Hematopoietic multipotent progenitor cell treated with erythropoietin and hydrocortisone succinate and interleukin-3 and kit ligand, for 4 days (in vitro differentiated cells): ENCODE measurements around the gene SMPD3.
A peak's percentile ranks its signal among the peaks of the same experiment; 100 is the strongest.

Experiments
- DNase-seq: peaks from one replicate; pipeline ENCODE4 v3.0.0-alpha.2; 2015

The SMPD3 gene

DNA sequence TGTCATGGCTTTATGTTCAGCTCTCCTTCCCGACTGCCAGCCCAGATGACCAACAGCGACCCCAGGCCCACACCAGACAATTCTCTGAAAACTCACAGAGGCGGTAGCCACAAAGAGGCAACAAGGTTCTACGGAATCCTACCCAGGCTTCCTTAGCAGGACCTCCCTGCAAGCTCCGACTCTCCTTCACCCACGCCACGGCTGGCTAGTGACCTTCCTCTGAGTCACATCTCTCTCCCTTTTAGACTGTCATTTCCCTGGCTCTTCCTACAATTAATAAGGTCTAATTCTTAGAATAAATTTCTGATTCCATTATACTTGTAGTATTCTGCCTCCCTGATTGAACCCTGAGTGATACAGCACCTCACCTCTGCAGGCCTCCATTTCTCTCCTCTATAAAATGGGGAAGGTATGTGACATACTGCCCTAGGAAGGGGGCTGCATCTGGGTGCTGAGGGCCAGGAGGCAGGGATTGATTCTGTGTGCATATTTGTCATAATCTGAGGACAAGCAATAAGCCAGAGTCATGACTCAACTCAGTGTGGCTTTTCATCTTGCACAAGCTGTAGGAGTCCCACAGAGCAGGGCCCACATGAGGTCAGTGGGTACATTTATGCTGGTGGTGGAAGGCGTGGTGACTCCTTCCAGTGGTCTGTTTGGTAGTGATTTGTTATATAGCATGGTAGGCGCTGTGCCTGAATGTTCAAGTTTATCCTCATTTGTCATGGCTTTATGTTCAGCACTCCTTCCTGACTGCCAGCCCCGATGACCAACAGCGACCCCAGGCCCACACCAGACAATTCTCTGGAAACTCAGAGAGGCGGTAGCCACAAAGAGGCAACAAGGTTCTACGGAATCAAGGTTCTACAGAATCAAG is 46.2 kb downstream of the SMPD3 start:
- DNase-seq = peak; percentile 20

DNA sequence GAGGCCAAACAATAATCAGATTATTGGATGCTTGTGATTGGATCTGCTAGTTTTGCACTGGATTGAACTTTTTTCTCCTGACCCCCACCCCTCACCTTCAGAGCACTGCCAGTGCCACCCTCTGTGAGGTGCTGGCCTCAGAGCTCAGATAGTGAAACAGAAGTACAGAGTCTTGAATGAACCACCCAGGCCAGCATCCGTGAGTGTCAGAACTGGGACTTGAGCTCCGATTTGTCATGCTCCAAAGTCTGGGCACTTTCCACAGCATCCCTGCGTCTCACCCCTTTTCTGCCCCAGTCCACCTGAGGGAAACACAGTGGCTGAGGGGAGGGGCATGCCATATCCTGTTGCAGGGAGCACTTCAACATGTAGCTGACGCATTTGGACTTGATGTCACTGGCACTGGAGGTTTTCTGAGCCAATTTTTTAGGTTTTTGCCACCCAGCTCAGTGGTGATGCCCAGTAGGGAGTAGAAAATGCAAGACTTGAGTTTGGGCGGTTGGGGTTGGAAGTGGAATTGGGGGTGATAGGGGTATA is 47.3 kb downstream of the SMPD3 start:
- no peak for DNase-seq

DNA sequence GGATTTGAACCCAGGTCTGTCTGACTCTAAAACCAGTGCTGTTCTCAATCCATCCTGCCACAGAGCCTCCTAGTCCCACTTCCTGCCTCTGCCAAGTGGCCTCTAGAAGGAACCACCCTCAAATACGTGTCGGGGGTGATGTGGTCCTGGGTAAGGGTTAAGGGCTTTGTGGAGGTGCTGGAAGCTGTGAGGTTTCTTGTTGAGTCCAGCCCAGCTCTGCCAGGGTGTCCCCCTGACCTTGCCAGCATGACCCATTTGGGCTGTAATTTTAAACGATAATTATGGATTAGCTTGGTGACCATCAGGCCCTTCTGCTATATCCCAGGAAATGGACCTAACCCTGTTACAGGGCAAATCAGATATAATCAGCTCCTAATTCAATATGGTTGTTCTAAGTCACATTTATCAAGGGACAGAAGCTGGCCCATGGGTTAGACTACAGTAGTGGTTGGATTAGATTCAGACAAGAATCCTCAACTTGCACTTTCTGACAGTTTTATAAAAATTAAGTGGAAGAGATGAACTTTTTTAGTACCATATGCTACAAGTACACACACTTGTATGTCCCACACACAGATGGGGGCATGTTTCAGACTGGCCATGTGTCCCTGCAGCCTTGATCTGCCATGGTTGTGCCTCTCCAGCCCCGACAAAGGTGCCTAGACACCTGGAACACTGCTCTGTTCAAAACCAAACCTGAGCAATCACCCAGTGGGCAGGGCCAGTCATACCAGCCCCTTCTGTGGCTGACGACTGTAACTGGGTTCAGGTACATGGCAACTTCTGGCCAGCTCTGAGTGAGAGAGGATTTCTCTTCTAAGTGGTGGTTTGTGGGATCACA is 48.0 kb downstream of the SMPD3 start:
- no peak for DNase-seq

DNA sequence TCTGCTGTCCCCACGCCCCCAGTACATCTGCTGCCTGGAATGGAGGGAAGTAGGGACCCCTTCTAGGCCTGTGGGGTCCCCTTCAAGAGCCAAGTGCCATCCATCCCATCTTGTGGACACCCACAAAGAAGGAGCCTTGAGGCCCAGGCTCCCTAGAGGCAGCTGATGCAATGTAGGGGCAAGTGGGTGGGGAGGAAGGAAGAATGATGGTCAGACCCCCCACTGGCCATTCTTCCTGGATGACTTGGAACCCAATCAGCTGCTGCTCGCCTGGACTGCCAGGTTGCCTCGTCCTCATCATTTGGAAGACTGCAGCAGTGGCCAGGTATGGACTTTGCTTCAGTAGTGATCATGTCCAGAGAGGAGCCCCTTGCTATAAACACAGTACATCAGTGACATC is 48.9 kb downstream of the SMPD3 start:
- no peak for DNase-seq

DNA sequence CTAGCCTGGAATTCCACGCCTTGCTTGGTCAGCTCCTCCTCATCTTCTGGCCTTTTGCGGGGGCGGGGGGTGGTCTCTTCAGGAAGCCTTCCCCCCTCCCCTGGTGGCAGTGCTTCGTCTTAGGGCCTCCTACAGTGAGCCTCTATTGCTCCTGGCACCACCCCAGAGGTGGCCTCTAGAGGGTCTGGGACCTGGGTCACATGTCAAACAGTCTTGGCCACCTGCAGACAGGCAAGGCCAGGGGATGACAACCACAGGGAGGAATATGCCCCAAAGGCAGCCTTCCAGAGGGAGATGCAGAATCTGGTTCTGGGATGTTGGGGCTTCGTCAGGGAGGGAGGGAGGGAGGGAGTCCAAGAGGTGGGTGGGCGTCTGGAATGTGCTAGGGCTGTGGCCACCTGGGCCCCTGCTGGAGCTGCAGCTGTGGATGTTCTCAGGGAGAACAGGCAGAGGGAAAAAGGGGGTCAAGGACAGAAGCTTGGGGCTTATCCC is 50.6 kb downstream of the SMPD3 start:
- DNase-seq = no peak

DNA sequence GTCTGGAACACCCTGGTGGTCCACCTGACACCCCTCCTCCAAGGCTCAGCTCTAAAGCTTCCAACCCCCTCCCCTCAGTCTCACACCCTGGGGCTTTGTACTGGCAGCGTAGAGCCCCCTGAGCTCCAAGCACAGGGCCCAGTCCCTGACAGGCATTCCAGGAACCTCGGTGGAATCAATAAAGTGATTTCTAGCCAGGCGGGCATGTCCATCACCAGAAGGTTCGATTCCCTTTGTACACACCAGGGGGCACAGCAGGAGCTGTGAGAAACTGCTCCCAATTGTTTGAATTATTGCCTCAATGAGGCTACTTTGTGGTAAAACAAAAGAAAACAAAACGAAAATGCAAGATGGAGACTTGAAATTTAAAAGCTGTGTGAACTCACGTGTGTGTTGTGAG is 51.8 kb downstream of the SMPD3 start:
- peak; percentile 74 for DNase-seq

DNA sequence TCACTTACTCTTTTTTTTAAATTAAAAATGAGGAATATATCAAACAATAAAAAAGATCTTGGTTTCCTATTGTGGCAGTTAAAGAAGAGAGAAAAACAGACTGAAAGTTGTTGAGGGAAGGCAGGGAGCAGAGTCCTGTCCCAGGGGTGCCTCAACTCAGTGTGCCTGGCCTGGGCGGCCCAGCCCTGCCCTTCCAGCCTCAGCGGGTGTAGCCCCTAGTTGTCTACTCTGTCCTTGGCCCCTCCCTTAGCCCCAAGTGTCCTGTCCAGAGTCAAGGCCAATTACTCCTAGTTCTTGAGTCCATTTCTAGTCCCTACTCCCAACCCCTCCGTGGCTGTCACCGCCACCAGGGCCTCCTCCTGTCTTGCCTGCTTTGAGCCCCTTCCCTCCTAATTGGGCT is 52.5 kb downstream of the SMPD3 start:
- DNase-seq = no peak

DNA sequence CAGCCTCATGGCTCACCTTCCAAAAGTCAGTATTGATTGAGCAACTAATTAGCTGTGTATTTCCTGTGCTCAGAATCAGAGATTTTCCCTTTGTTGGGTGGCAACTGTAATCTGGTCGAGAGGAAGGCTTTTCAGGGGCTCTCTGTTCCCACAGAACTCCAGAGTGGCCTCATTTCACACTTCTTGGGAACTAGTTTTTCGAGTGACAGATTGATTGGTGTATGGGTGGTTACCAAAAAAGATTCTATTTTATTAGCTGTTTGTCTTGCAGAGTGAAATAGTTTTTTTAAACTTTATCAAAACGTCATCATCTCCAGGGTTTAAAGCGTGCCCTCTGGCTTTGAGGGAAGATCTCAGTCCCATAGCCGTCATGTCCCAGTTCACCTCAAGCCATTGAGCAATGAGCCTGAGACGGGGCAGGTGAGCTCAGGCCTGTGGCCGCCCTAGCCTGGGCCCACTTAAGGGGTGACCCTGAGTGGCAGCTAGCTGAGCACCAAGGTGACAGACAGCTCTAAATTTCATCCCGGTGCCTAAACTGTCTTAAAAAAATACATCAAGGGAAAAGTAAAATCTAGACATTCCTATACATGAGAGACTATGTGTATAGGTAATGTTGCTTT is 53.0 kb downstream of the SMPD3 start:
- no peak for DNase-seq

DNA sequence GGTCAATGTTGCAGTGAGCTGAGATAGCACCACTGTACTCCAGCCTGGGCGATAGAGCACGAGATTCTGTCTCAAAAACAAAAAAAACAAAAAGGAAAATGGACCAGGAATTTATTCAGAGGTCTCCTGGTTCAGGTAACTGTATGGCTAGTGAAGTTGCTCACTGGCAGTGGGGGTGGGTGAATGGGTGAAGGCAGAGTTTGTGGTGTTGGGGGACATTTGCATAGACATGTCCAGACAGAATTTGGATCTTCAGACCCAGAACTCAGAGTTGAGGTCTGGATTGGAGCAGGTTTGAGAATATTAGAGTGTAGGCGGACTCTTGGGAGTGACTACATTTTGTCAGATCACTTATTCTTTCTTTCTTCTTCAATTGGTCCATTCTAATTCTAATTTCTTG is 55.0 kb downstream of the SMPD3 start:
- no peak for DNase-seq

DNA sequence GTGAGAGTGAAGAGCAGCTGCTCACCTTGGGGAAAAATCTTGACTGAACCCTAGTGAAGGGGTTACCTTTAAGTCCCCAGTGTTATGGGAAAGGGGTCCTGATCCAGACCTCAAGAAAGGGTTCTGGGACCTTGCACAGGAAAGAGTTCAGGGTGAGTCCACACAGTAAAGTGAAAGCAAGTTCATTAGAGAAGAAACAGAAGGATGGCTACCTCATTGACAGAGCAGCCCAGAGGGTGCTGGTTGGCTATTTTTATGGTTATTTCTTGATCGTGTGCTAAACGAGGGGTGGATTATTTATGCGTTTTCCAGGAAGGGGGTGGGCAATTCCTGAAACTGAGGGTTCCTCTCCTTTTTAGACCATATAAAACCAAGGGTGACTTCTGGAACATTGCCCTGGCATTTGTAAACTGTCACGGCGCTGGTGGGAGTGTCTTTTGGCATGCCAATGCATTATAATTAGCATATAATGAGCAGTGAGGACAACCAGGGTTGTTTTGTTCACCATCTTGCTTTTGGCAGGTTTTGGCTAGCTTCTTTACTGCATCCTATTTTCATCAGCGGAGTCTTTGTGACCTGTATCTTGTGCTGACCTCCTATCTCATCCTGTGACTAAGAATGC is 58.4 kb downstream of the SMPD3 start:
- DNase-seq = no peak

DNA sequence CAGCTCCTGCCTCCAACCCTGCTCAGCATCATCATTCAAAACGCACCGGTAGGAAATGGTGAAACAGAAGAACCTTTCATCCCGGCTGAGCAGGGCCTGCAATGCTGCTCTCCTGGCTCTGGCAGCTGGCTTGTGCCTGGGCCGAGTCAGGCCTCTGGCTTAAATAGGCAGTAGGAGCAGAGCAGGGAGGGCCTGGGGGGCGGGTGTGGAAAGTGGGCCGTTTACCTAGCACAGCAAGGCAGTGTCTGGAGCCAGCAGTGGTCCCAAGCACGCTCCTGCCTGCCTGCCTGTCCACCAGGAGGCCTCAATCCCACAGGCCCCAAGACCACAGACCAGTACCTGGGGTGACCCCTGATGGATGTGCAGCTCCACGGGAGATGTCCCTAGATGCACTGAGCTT is 59.3 kb downstream of the SMPD3 start:
- DNase-seq = no peak

DNA sequence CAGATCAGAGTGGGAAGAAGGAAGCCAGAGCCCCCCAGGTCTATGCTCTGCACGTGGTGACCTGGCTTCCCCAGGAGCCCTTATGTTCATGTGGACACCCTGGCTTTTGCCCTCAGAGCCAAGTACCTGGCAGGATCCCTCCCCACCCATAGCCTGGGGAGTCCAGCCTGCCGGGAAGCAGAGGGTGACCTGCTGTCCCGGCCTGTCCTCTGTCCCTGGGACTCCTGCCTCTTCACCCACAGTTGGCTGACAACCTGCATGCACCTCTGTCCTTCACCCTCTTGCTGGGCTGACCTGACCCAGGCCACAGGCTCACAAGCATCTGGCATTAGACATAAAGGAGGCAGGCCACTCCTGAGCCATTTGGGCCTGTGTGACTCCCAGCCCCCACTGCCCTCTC is 60.2 kb downstream of the SMPD3 start:
- DNase-seq = no peak

DNA sequence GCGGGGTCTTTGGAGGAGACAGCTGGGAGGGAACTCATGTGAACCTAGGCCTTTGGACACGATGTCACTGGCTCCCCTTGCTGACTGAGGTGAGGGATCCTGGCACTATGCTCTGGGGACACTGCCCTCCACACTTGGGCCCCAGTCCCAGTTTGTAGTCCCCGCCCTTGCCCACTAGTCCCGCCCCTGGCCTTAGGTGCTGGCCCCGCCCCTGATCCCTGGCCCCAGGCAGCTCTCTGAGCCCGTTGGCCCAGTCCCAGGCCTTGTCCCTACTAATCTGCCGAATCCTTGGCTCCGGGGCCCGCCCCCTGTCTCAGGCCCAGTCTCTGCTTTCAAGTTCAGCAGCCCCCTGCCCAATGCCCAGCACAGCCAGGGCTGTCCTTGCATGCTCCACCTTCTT is 61.0 kb downstream of the SMPD3 start:
- no peak for DNase-seq

DNA sequence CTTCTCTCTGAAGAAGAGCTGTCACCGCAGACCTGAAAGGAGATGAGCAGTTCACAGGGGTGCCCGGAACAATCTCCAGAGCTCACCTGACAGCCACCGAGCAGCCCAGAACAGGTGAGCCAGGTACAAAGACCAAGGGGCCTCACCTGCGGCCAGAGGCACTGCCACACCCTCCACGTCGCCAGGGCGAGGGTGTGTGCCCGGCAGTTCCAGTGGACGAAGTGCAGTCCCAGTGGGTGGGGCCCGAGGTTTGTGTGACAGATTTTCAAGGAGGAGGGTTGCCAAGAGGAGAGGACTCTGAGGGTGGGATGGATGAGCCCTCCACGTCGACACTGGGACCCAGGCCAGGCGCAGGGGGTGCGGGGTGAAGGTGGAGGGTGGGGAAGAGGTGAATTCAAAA is 61.7 kb downstream of the SMPD3 start:
- DNase-seq = no peak

DNA sequence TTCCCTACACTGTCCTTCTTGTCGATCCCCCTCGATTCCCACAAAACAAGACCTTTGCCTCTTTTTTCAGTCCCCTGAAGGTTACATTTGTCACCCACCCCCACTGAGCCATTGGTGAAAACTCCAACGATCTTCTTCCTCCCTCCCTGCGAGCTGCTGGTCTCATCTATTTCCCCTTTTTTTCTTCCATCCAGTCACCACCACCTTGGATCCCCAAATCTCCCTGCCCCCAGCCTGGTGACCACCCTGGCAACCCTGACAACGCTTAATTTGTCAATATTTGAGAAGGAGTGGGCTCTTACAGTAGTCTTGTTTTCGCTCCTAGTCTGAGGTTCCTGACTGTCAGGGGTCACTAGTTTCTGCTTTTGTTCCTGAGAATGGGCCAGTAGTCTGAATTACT is 62.9 kb downstream of the SMPD3 start:
- DNase-seq = peak; percentile 28

DNA sequence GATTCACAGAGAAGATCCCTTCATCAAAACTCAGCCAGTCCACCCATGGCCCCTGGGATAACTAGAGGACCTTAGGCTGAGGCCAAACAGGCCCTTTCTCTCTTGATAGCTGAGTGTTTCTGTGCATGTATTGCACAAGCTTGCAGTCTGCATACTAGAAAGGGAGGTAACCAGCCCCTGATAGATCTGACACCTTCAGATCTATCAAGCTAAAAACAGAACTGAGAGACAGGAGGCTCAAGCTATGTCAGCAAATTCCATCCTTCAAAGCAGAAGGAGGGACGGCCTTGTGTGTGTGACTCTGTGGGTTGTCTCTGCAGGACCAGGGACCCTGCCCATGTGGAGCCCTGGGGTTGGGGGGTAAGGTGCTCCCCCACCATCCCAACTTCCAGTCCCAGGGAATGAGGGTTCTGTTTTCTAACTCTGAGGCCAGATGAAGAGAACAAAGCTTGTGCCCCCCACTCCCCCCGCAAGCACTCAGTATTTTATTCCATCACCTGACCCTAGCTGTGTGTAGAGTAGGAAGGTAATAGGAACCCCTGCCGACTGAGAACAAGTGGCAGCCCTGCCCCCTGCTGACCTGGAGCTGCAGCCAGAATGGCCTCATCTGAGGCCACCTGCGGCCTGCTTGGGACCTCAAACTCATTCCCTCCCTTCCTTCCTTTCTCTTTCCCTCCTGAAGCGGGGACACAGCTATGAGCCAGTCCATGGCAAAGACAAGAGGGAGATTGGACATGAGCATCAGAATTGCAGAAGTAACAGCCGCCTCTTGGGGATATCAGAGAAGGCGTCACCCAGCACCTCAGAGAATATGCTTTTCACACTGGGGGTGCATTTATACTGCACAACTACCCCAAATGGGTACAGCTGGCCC is 63.8 kb downstream of the SMPD3 start:
- peak; percentile 33 for DNase-seq

DNA sequence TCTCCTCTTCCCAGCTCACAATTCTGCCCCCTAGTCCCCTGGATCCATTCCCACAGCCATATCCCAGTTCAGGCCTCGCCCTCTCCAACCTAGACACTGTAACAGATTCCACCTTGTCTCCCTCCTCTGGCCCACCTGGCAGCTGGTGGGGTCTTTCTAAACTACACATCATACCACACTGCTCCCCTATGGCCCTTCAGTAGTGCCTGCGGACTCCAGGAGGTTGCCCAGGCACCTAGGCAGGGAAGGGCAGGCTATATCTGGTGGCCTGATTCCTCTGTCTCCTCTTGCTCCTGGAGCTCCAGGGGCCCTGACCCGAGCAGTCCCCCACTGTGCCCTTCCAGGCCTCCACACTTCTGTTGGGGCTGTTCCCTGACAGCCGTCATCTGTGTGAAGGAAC is 64.5 kb downstream of the SMPD3 start:
- no peak for DNase-seq

DNA sequence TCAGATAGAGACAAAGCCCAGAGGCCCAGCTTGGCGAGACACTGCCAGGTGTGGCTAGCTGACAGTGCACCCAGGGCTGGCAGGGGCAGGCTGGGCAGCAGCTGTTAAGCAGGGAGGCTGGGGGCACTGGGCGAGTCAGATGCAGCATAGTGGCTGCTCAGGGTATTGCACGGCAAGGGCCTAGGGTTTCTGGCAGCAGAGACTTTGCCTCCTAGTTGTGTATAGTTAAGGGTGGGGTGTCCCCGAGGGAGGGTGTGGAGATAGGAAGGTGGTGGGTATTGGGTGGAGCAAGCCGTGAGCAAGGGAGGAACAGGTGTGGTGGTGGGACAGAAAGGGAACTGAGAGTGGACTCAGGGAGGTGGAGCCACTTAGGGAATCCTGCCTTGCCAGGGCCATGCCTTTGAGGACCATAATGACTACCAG is 66.0 kb downstream of the SMPD3 start:
- DNase-seq = peak; percentile 61

DNA sequence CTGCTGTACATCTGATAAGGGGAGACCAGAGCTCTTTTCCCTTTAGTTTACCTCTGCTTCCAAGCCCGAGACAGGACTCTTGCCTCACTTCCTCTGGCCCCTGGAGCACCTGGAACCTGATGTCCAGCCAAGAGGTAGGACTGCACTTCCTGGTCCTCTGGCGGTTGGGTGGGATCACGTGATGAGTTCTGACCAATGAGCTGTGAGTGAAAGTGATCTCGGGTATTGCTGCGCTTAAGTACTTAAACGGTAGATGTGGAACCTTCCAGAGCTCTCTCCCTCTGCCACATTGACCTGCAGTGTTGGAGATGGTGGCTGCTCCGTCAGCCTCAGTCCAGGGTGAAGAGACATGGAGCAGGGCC is 67.0 kb downstream of the SMPD3 start:
- no peak for DNase-seq

DNA sequence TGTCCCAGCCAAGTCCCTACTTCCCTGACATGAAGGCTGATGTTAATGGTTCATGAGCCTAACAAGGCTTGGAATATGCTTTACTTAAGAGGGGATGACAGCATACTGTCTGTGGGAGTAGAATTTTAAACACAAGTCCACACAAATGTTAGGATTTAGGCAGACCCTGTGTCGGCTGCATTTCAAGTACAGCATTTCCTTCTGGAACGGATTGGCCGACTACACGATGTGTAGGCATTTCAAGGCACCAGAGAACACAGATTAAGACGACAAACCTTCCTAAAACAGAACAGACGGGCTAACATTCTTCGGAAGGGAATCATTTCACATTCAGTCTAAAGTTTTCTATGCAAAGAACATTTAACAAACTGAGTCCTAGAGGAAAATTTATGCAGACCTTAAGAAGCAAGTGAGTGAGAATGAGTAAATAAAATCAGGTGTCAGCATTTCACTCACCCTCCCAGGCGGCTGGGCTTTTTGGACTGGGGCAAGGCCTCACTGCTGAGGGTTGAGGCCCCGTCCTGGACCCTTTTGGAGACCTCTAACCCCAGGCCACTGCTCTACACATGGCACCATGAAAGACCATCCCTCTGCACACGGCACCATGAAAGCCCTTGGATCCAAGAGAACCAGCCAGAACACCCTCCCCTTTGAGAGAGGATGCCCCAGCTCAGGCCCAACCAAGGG is 67.5 kb downstream of the SMPD3 start:
- DNase-seq = no peak

DNA sequence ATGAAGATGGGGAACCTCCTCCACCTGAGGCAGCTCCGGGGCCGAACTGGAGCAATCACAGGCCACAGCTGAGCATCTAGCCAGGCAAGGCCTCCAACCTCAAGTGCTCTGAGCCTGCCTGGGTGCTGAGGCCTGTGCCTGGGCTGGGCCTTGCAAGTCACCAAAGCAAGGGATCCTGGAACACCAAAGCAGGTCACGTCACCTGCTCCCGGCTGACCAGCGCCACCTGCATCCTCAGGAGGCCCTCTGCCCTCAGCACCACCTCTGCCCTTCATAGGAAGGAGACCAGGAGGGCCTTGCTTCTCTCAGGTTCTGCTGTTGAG is 68.0 kb downstream of the SMPD3 start:
- no peak for DNase-seq
